CD4-positive, alpha-beta T cell (primary cell): ENCODE results near the gene WNT2B. TPM values are rescaled to one million over a fixed set of nuclear protein-coding genes. Genes with fewer than 3 reads are reported as not detected.

ENCODE experiments used
- ATAC-seq: fragments of 200-7000 bp; cut with Tn5 transposase; one replicate; pipeline ENCODE4 v1.10.0; 2022; ENCODE audit warnings: mild to moderate bottlenecking; ENCODE audit not compliant: poor library complexity
- CTCF ChIA-PET: fragments of 350-600 bp; sonication (Branson Sonifier 250); formaldehyde crosslinking; loops from one replicate; lab custom pipeline; 2021; ENCODE audit warnings: antibody characterized with exemption, inconsistent platforms; lab: Charles Lee
- POLR2A ChIA-PET: fragments of 350-600 bp; sonication (Branson Sonifier 250); formaldehyde crosslinking; loops from one replicate; lab custom pipeline; 2021; ENCODE audit warnings: antibody characterized with exemption, inconsistent platforms; lab: Charles Lee
- DNase-seq, 14 experiments: peaks; one replicate each; pipeline ENCODE4 v3.0.0-alpha.2; 2013 to 2020; ENCODE audit warnings: mixed read lengths in 2 of 14
- H3K27ac ChIP-seq, 2 donors: one replicate each; pipeline versions ENCODE4 v1.5.1 to v1.7.0; 2013; ENCODE audit warnings: low read length in 2 of 2, low read depth in 1 of 2, mild to moderate bottlenecking in 1 of 2
- H3K27me3 ChIP-seq, 2 experiments: 1 replicate in 1 of 2; 2 replicates in 1 of 2; pipeline versions ENCODE4 v1.6.1 to v1.7.0; 2013; ENCODE audit warnings: low read length in 2 of 2, control low read depth in 1 of 2, mild to moderate bottlenecking in 1 of 2, moderate library complexity in 1 of 2; ENCODE audit not compliant: insufficient read depth in 2 of 2, control insufficient read depth in 1 of 2
- H3K36me3 ChIP-seq: one replicate; pipeline ENCODE4 v1.6.1; 2013; ENCODE audit warnings: low read length, control low read depth; ENCODE audit not compliant: insufficient read depth
- H3K4me1 ChIP-seq: one replicate; pipeline ENCODE4 v1.6.1; 2013; ENCODE audit warnings: low read length, control low read depth; ENCODE audit not compliant: insufficient read depth
- H3K4me3 ChIP-seq: one replicate; pipeline ENCODE4 v1.5.1; 2013; ENCODE audit warnings: mild to moderate bottlenecking, low read length, moderate library complexity
- H3K9me3 ChIP-seq, 2 experiments: 1 replicate in 1 of 2; 2 replicates in 1 of 2; pipeline versions ENCODE4 v1.6.1 to v1.7.0; 2013; ENCODE audit warnings: low read length in 2 of 2, mild to moderate bottlenecking in 2 of 2, control low read depth in 1 of 2, moderate library complexity in 1 of 2; ENCODE audit not compliant: control insufficient read depth in 1 of 2, insufficient read depth in 1 of 2
- H3K27ac Mint-ChIP-seq: one replicate; pipeline ENCODE4 v1.8.0; 2020; ENCODE audit warnings: mixed read lengths
- H3K27me3 Mint-ChIP-seq: one replicate; pipeline ENCODE4 v1.8.0; 2021; ENCODE audit warnings: mixed read lengths
- H3K36me3 Mint-ChIP-seq: one replicate; pipeline ENCODE4 v1.8.0; 2021; ENCODE audit warnings: low read depth, mixed read lengths
- H3K4me1 Mint-ChIP-seq: one replicate; pipeline ENCODE4 v1.8.0; 2021; ENCODE audit warnings: low read depth, mixed read lengths
- H3K4me3 Mint-ChIP-seq: one replicate; pipeline ENCODE4 v1.8.0; 2020; ENCODE audit warnings: mild to moderate bottlenecking, mixed read lengths
- H3K9me3 Mint-ChIP-seq: one replicate; pipeline ENCODE4 v1.8.0; 2020; ENCODE audit warnings: mixed read lengths
- intact Hi-C, 2 experiments: fragments of 100-400 bp; cut with DNase I in 1 of 2; cut with micrococcal nuclease in 1 of 2; formaldehyde crosslinking; loops; one replicate each; pipeline versions ENCODE4 v1.15.1 to v1.9.0; 2023 to 2025; cut with DNase I, micrococcal nuclease
- total RNA-seq, 174 experiments: library from RNA in 2 of 174; stranded (reverse) in 2 of 174; gene quantifications; one replicate each; pipeline ENCODE4 v1.2.3 and lab custom pipeline; 2021 to 2026
- TF ChIP-seq, protein P1 (sequence below): fragments of 200-600 bp; IDR thresholded peaks from one replicate; pipeline ENCODE4 v1.8.0; 2022; ENCODE audit warnings: antibody characterized with exemption, mild to moderate bottlenecking

The WNT2B gene
- total RNA-seq, 2 experiments from 2014 or later: 0.33 to 0.67 TPM

DNA sequence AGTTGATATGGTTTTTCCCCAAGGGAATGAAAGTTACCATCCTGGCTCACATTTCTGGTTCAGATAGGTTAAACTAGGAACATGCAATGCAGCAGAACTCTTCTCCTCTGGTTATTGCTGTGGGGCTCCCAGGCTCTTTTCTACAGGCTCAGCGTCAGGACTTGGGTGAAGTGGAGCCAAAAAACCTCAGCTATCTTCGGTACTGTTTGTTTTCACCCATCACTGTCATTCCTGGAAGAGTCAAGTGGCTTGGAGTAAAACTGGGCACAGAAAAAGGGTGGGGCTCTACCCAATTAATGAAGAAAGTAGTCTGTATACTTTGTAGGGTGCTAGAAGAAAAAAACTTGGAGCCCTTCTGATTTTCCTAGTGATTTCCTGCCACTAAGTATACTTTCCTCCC is 9.4 kb downstream of the WNT2B start:
- H3K4me3 ChIP-seq: no peak overlapping the region
- ATAC-seq: no peak
- no peak overlapping the region for H3K27ac ChIP-seq
- no peaks in the 10 kb centered on the region for H3K36me3 Mint-ChIP-seq
- no peaks in the 10 kb centered on the region for H3K9me3 ChIP-seq
- H3K4me1 ChIP-seq: no peaks in the 10 kb centered on the region
- H3K27me3 ChIP-seq: no peaks in the 10 kb centered on the region
- intact Hi-C loops: no loop called here
- no peak for DNase-seq
- H3K4me3 Mint-ChIP-seq: no peak overlapping the region
- no peaks in the 10 kb centered on the region for H3K4me1 Mint-ChIP-seq
- no peaks in the 10 kb centered on the region for H3K36me3 ChIP-seq
- TF ChIP-seq, protein P1, sequence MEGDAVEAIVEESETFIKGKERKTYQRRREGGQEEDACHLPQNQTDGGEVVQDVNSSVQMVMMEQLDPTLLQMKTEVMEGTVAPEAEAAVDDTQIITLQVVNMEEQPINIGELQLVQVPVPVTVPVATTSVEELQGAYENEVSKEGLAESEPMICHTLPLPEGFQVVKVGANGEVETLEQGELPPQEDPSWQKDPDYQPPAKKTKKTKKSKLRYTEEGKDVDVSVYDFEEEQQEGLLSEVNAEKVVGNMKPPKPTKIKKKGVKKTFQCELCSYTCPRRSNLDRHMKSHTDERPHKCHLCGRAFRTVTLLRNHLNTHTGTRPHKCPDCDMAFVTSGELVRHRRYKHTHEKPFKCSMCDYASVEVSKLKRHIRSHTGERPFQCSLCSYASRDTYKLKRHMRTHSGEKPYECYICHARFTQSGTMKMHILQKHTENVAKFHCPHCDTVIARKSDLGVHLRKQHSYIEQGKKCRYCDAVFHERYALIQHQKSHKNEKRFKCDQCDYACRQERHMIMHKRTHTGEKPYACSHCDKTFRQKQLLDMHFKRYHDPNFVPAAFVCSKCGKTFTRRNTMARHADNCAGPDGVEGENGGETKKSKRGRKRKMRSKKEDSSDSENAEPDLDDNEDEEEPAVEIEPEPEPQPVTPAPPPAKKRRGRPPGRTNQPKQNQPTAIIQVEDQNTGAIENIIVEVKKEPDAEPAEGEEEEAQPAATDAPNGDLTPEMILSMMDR: no peak
- H3K9me3 Mint-ChIP-seq: no peaks in the 10 kb centered on the region
- ChIA-PET POLR2A (no interaction called here), CTCF (no interaction called here)
- no peak overlapping the region for H3K27ac Mint-ChIP-seq
- H3K27me3 Mint-ChIP-seq: no peaks in the 10 kb centered on the region

DNA sequence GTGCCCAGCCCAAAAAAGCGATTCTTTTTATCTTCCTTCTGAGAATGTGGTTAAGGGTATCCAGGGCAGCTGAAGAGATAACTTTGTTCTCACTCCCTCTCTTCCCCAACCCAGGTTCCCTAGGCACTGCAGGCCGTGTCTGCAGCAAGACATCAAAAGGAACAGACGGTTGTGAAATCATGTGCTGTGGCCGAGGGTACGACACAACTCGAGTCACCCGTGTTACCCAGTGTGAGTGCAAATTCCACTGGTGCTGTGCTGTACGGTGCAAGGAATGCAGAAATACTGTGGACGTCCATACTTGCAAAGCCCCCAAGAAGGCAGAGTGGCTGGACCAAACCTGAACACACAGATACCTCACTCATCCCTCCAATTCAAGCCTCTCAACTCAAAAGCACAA is 11.4 kb downstream of the WNT2B start:
- ChIA-PET CTCF (no interaction called here), POLR2A (no interaction called here)
- Histone ChIP-seq H3K4me1 (no peaks in the 10 kb centered on the region), H3K36me3 (no peaks in the 10 kb centered on the region), H3K4me3 (no peak overlapping the region), H3K9me3 (no peaks in the 10 kb centered on the region), H3K27me3 (no peaks in the 10 kb centered on the region), H3K27ac (no peak overlapping the region)
- TF ChIP-seq, protein P1: no peak
- Mint-ChIP-seq H3K27me3 (no peaks in the 10 kb centered on the region), H3K4me3 (no peak overlapping the region), H3K9me3 (no peaks in the 10 kb centered on the region), H3K36me3 (peaks cover 4% of the 10 kb centered on the region), H3K27ac (no peak overlapping the region), H3K4me1 (no peaks in the 10 kb centered on the region)
- no peak for DNase-seq
- intact Hi-C loops: no loop called here
- ATAC-seq: no peak

DNA sequence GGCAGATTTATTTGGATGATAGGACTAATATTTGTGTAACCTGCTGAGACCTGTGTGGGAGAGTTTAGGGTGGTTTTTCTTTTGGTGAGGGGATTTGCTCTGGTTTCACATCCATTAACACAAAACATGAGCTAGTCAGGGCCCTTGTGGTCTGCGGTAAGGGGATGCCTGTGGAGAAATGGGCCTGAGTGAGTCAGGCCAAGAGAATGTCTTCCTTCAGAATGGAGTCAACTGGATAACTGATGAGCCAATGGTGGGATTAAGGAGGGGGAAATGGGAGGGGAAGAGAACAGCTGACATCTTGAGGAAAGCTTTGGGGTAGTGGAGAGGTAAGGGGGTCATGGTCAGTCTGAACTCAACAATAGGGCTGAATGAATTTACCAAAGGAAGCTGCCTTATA is 13.9 kb downstream of the WNT2B start:
- DNase-seq (no peak), ATAC-seq (no peak)
- no peak overlapping the region for H3K27ac ChIP-seq
- H3K27ac Mint-ChIP-seq: no peak overlapping the region
- no peaks in the 10 kb centered on the region for H3K4me1 ChIP-seq
- H3K4me1 Mint-ChIP-seq: no peaks in the 10 kb centered on the region
- POLR2A ChIA-PET: no interaction called here
- no peaks in the 10 kb centered on the region for H3K27me3 Mint-ChIP-seq
- no peak overlapping the region for H3K4me3 ChIP-seq
- H3K36me3 Mint-ChIP-seq: peaks cover 4% of the 10 kb centered on the region
- intact Hi-C loops: no loop called here
- H3K4me3 Mint-ChIP-seq: no peak overlapping the region
- H3K9me3 ChIP-seq: no peaks in the 10 kb centered on the region
- no peaks in the 10 kb centered on the region for H3K9me3 Mint-ChIP-seq
- CTCF ChIA-PET: interaction anchor here (0.6 kb wide), 1 partner anchor 35 kb away, joined by 3 read pairs; no protein-coding TSS in a partner anchor
- TF ChIP-seq, protein P1: no peak
- H3K27me3 ChIP-seq: no peaks in the 10 kb centered on the region
- no peaks in the 10 kb centered on the region for H3K36me3 ChIP-seq
